Heart right ventricle (tissue), 16 donors: ENCODE data around the gene IFRD2. TPM values are rescaled to one million over a fixed set of nuclear protein-coding genes. Genes with fewer than 3 reads are reported as not detected.

Source experiments
- ATAC-seq, 8 donors: fragments of 200-7000 bp; cut with Tn5 transposase; one replicate each; pipeline ENCODE4 v1.9.1; 2020; ENCODE audit warnings: mild to moderate bottlenecking in 8 of 8, moderate library complexity in 8 of 8, moderate number of reproducible peaks in 1 of 8
- DNase-seq, 2 donors: peaks; one replicate each; pipeline ENCODE4 v3.0.0-alpha.2; 2020
- H3K27ac ChIP-seq, 10 donors: fragments of 200-600 bp; sonication (generic) in 2 of 10; one replicate each; pipeline versions ENCODE4 v1.5.0 to v1.8.0; 2020 to 2022; ENCODE audit warnings: mild to moderate bottlenecking in 3 of 10
- H3K27me3 ChIP-seq, 7 donors: fragments of 200-600 bp; one replicate each; pipeline ENCODE4 v1.8.0; 2021 to 2022; ENCODE audit warnings: mild to moderate bottlenecking in 2 of 7
- H3K36me3 ChIP-seq, 9 donors: fragments of 200-600 bp; sonication (generic) in 1 of 9; one replicate each; pipeline versions ENCODE4 v1.5.0 to v1.8.0; 2020 to 2022; ENCODE audit warnings: mild to moderate bottlenecking in 2 of 9
- H3K4me1 ChIP-seq, 9 donors: fragments of 200-600 bp; sonication (generic) in 1 of 9; one replicate each; pipeline versions ENCODE4 v1.5.0 to v1.8.0; 2020 to 2022; ENCODE audit warnings: mild to moderate bottlenecking in 4 of 9
- H3K4me3 ChIP-seq, 10 donors: fragments of 200-600 bp; sonication (generic) in 2 of 10; one replicate each; pipeline versions ENCODE4 v1.5.0 to v1.8.0; 2020 to 2022; ENCODE audit warnings: mild to moderate bottlenecking in 7 of 10, moderate library complexity in 2 of 10
- H3K9me3 ChIP-seq, 11 donors: fragments of 200-600 bp in 10 of 11; sonication (generic) in 2 of 11; one replicate each; pipeline versions ENCODE4 v1.5.0 to v1.8.0; 2013 to 2022; ENCODE audit warnings: mild to moderate bottlenecking in 2 of 11, control low read depth in 1 of 11, moderate library complexity in 1 of 11
- WGBS, 2 donors: extraction: QIAGEN DNeasy Blood & Tissue Kit; methylation state at CpG; one replicate each; pipeline ENCODE4 v1.1.7; 2013; ENCODE audit warnings: inconsistent platforms in 1 of 2; 5-methylcytosine and 5-hydroxymethylcytosine counted together
- intact Hi-C, 10 donors: fragments of 100-400 bp; cut with DNase I; formaldehyde crosslinking; loops; one replicate each; pipeline versions ENCODE4 v1.11.1 to v1.14.2; 2022
- polyA plus RNA-seq, 2 donors: library from polyadenylated mRNA; stranded (reverse); fragments of 200-250 nt; gene quantifications; one replicate each; pipeline ENCODE4 v1.2.3, GENCODE V29; 2013
- total RNA-seq, 10 donors: library from RNA; stranded (reverse); fragmentation: NEBNext Ultra II Directional in 3 of 10; extraction: Animal tissue kit (Norgen Biotek cat#: 25700) in 3 of 10; gene quantifications; one replicate each; pipeline versions ENCODE4 v1.2.1 to v1.2.4, GENCODE V29; 2021 to 2023
- TF ChIP-seq, protein P1 (sequence below), 9 donors: fragments of 200-600 bp; sonication (generic) in 2 of 9; IDR thresholded peaks; one replicate each; pipeline versions ENCODE4 v1.5.0 to v1.8.0; 2021 to 2022; ENCODE audit warnings: antibody characterized with exemption in 9 of 9, mild to moderate bottlenecking in 5 of 9, moderate library complexity in 1 of 9
- donor health status: Arrhythmogenic right ventricular cardiomyopathy.
- donor health status: ischemic (EF 13 %, LVEDD 7.1; RV severe dilation, severe dysfunction).
- donor health status: healthy with polysubstance abuse.
- donor health status: DM: no; HTN: yes; CAD: no.
- donor health status: DM: no; HTN: no; CAD: no.
- donor health status: ischemic (EF 25% LVEDD 6.9; RV normal size, moderate dysfunction).
- donor health status: ischemic (EF 25% LVEDD 5.7; RV mildly dilated, moderate dysfunction).
- donor health status: healthy.
- donor health status: DM: yes; HTN: yes; CAD: no.
- donor health status: Ischemic cardiomyopathy.
- donor health status: ischemic (EF 35%, LVEDD 5.7; RV mildly dilated, moderate dysfunction).
- donor health status: nonischemic (EF 11% LVEDD 7.7; RV severe dilation, severe dysfunction).
- donor health status: DM: yes; HTN: yes; CAD: no.
- donor health status: PGD.
- donor health status: ischemic (EF 29% LVEDD 5.4; RV normal size, mild dysfunction).
- donor health status: nonischemic (EF 23%, LVEDD 6.1; RV moderate dilation, normal function).

IFRD2 gene
- total and polyA plus RNA-seq, 12 donors = 45.3 to 123 (median 57.0) TPM

DNA sequence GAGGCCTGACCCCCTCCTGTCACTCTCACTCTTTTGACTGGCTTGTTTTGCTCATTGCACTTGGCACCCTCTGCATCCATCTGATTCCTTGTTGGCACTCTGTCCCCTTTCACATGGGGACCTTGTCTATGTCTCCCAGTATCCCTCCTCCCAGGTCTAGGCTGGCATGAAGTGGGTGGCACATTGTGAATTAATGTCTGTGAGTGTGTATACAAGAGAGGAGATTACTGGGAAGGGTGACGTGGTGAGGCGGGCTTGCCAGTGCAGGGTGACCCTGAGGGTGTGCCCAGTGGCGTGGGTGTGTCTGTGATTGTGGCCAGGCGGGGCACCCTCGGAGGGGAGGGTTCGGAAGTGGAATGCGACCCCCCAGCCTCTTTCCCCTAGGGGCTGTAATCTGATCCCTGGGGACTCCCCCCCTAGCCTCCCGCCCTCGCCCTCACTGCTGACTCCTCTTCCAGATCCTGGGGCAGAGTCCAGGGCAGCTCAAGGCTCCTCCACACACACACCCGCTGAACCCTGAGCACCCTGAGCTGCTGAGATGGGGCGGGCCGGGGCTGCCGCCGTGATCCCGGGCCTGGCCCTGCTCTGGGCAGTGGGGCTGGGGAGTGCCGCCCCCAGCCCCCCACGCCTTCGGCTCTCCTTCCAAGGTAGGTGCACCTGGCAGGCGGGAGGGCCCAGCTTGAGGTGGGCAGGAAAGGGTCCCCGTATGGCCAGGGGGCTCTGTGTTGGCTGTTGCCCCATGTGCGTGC, 23.4 kb downstream of the IFRD2 start, which contains the start of gene SEMA3B:
SEMA3B (plus strand) TSS at position 445 of the 749 bp plus-strand sequence; CDS start at position 539, 94 bp downstream.
- intact Hi-C loops = loop anchor here in 1 of 10 donors (10.0 kb wide), 1 partner anchor 56 kb away; the partner anchor contains the start of genes HYAL2 and TUSC2
- ATAC-seq (peak; percentile 3 to 67 (median 30)), DNase-seq (peak; percentile 66 to 68)
- WGBS, 2 donors = 36 to 42% methylated on average over 21 of the region's 21 CpGs
- peak within 1 kb of the TSS in 9 of 10 donors; percentile 58 to 98 (median 94) for H3K27ac ChIP-seq
- H3K27me3 ChIP-seq = peaks cover 0 to 22% (median 0%) of the 10 kb centered on the region in 7 donors
- H3K9me3 ChIP-seq = no peaks in the 10 kb centered on the region
- H3K36me3 ChIP-seq = no peaks in the 10 kb centered on the region
- peaks cover 20 to 77% (median 62%) of the 10 kb centered on the region in 9 donors for H3K4me1 ChIP-seq
- peak within 1 kb of the TSS in 9 of 10 donors; percentile 47 to 71 (median 63) for H3K4me3 ChIP-seq
- TF ChIP-seq, protein P1, sequence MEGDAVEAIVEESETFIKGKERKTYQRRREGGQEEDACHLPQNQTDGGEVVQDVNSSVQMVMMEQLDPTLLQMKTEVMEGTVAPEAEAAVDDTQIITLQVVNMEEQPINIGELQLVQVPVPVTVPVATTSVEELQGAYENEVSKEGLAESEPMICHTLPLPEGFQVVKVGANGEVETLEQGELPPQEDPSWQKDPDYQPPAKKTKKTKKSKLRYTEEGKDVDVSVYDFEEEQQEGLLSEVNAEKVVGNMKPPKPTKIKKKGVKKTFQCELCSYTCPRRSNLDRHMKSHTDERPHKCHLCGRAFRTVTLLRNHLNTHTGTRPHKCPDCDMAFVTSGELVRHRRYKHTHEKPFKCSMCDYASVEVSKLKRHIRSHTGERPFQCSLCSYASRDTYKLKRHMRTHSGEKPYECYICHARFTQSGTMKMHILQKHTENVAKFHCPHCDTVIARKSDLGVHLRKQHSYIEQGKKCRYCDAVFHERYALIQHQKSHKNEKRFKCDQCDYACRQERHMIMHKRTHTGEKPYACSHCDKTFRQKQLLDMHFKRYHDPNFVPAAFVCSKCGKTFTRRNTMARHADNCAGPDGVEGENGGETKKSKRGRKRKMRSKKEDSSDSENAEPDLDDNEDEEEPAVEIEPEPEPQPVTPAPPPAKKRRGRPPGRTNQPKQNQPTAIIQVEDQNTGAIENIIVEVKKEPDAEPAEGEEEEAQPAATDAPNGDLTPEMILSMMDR (IDR thresholded peaks at IDR 0.05) = no peak

DNA sequence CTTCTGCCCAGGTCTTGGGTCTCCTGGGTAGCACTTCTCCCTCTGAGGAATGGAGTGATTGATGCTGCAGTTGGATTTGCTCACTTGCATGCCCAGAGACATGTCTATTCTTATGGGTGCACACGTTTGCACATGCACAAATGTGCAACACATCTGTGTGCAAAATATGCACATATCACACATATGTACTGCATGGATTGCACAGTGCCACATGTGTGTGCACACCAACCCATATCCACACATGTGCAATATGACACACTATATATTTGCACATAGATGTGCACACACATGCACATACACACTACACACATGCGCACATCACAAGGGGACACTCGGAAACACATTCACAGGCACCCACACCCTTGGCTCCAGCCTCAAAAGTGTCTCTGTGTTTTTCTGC, 24.0 kb downstream of the IFRD2 start:
- intact Hi-C loops = loop anchor here in 1 of 10 donors (10.0 kb wide), 1 partner anchor 57 kb away; the partner anchor contains the start of genes HYAL2 and TUSC2
- 50 to 54% methylated on average over 3 of the region's 3 CpGs for WGBS, 2 donors

DNA sequence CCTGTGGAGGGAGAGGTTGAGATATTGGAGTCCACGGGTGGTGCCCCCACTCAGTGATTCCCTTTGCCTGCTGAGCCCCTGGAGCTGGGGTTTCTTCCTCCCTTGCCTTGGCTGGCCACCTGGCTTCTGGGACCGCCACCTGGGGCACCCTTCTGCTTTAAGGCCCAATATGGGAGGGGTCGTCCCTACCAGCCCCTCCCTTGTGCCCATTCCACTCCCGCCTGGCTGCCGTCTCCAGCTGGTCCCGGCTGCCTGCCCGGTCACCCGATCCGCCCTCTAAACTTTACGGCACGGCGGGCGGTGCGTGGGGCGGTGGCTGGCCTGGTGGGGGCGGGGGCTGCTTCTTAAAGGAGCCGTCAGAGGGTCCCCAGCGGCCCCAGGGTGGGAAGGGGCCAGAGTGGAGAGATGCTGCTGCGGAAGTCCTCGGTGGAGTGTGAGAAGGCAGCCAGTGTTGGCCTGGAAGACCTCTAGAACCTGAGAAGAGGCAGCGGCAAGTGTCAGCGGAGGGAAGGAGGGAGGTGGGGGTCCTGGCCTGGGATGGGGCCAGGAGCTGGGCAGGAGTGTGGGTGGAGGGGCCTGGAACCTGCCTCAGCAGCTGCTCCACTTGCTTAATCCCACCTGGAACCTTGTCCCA, 24.8 kb downstream of the IFRD2 start:
- TF ChIP-seq, protein P1 (IDR thresholded peaks at IDR 0.05) = peak in 1 of 9 donors; percentile 19
- peaks cover 0 to 14% (median 0%) of the 10 kb centered on the region in 7 donors for H3K27me3 ChIP-seq
- intact Hi-C loops = loop anchor here in 1 of 10 donors (10.0 kb wide), 1 partner anchor 57 kb away; the partner anchor contains the start of genes HYAL2 and TUSC2
- H3K27ac ChIP-seq = peak overlapping the region; percentile 81 to 98 (median 93)
- peak; percentile 27 to 67 (median 56) for ATAC-seq
- peak overlapping the region; percentile 29 to 71 (median 61) for H3K4me3 ChIP-seq
- 10 to 11% methylated on average over 22 of the region's 22 CpGs for WGBS, 2 donors
- DNase-seq = peak; percentile 70 to 82
- H3K36me3 ChIP-seq = no peaks in the 10 kb centered on the region
- peaks cover 18 to 66% (median 54%) of the 10 kb centered on the region in 9 donors for H3K4me1 ChIP-seq
- no peaks in the 10 kb centered on the region for H3K9me3 ChIP-seq

More for the DNA sequence above, 24.0 kb downstream of the IFRD2 start:
- no peak for DNase-seq
- peak overlapping the region in 6 of 10 donors; percentile 47 to 71 (median 64) for H3K4me3 ChIP-seq
- TF ChIP-seq, protein P1 (IDR thresholded peaks at IDR 0.05) = no peak
- peaks cover 20 to 75% (median 57%) of the 10 kb centered on the region in 9 donors for H3K4me1 ChIP-seq
- peaks cover 0 to 16% (median 0%) of the 10 kb centered on the region in 7 donors for H3K27me3 ChIP-seq
- ATAC-seq = peak in 1 of 8 donors; percentile 0
- H3K9me3 ChIP-seq = no peaks in the 10 kb centered on the region
- H3K36me3 ChIP-seq = no peaks in the 10 kb centered on the region
- H3K27ac ChIP-seq = peak overlapping the region in 9 of 10 donors; percentile 58 to 98 (median 94)

DNA sequence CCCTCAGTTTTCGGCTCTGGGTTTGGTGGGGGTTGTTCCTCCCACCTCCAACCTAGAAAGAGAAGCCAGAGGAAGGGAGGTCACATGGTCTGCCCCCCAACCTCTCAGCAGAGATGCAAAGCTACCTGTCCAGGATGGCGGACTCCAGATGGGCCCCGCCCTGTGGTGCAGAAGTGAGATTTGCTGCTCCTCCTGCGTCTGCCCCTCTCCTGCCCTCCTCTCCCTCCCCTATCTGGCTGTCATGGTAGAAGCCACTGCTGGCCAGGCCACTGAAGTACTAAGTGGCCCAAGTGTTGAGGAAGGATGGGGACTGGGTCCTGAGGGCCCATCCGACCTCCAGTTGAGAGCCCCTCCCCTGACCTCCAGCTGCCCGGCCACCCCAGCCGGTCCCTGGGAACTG, 25.4 kb downstream of the IFRD2 start:
- WGBS, 2 donors = 49 to 53% methylated on average over 7 of the region's 7 CpGs
- peaks cover 18 to 68% (median 54%) of the 10 kb centered on the region in 9 donors for H3K4me1 ChIP-seq
- peak overlapping the region; percentile 81 to 98 (median 93) for H3K27ac ChIP-seq
- no peaks in the 10 kb centered on the region for H3K36me3 ChIP-seq
- H3K9me3 ChIP-seq = no peaks in the 10 kb centered on the region
- no peak for ATAC-seq
- H3K27me3 ChIP-seq = peaks cover 0 to 14% (median 0%) of the 10 kb centered on the region in 7 donors
- intact Hi-C loops = loop anchor here in 1 of 10 donors (10.0 kb wide), 1 partner anchor 58 kb away; the partner anchor contains the start of genes HYAL2 and TUSC2
- no peak for DNase-seq
- peak overlapping the region; percentile 29 to 71 (median 61) for H3K4me3 ChIP-seq
- TF ChIP-seq, protein P1 (IDR thresholded peaks at IDR 0.05) = no peak
